Epidermal melanocyte (primary cell): ENCODE results near the gene MATR3.
A peak's percentile ranks its signal among the peaks of the same experiment; 100 is the strongest.
"Not testable (repeated sequence)": the region's sequence is repeated elsewhere in the genome, so short reads cannot be mapped to it uniquely, and the experiment has no call there.

Experiments
- DNase-seq: peaks from one replicate; pipeline ENCODE4 v3.0.0; 2011; ENCODE audit warnings: low spot score; ENCODE audit not compliant: insufficient read length

The MATR3 gene

DNA sequence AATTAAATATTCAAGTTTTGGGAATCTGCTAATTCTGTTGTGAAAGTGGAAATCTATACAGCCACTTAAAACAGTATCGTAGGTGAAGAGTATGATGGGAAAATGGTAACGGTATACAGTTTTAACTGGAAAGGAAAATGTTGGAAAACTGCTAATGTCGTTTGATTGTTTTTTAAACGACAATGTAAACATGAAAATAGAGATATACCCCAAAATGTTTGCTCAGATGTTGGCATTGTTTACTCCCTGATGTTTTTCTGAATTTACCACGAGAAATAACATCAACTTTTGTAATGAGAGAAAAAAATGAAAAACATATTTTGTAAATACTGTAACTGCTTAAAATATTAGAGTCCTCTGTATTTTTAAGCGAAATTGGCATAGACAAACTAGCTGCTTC lies 2.7 kb downstream of the MATR3 start:
- DNase-seq: no peak

DNA sequence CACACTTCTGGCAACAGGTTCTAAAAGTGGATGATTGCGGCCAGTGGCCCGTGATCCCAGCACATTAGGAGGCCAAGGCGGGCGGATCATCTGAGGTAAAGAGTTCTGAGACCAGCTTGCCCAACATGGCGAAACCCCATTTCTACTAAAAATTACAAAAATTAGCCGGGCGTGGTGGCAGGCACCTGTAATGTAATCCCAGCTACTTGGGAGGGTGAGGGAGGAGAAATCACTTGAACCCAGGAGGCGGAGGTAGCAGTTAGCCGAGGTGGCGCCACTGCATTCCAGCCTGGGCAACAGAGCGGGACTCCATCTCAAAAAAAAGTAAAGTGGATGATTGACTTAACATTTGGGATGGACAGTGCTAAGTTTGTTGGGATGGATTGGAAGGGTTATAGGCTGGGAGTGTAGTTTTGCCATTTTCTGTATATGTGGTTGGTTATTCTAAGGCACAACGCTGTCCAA lies 3.4 kb downstream of the MATR3 start:
- DNase-seq: no peak

- DNase-seq: no peak
Observed at GRCh38 chr5:139297439-139298133, 4.0 kb downstream of the MATR3 start.

DNA sequence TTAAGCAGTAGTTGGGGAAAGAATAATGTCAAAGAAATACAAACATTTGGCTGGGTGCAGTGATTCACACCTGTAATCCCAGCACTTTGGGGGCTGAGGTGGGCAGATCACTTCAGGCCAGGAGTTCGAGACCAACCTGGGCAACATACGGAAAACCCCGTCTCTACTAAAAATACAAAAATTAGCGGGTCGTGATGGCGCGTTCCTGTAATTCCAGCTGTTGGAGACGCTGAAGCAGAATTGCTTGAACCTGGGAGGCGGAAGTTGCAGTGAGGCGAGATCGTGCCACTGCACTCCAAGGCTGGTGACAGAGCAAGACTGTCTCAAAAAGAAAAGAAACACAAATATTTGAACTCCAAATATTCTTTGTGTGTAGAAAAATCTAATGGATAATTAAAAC lies 4.7 kb downstream of the MATR3 start:
- no peak for DNase-seq

GRCh38 chr5:139299486-139299885 lies 5.9 kb downstream of the MATR3 start:
- no peak for DNase-seq

DNA sequence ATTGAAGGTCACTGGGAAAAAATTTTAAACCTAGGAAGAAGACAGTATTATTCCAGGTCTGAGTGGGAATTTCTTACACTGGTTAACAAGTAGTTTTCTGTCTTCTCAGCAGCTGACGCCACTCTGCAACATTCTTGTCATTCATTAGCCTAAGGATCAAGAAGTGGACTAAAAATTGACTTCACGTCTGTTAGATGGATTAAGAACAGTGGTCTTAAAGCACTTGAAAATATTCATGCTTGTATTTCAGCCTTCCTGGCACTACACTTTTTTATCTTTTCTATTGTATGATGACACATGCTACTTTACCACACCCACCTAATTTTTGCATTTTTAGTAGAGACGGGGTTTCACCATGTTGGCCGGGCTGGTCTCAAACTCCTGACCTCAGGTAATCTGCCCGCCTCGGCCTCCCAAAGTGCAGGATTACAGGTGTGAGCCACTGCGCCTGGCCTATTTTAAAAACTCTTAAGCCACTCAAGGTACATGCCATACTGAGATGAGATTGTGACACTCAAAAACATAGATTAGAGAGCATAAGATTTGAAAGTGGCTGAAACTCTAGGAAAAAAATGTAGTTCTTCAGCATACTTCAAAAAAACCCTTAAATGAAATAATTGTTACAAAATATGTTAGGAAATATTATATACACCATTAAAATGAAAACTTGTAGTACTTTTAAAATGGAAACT lies 8.4 kb downstream of the MATR3 start:
- DNase-seq: no peak

DNA sequence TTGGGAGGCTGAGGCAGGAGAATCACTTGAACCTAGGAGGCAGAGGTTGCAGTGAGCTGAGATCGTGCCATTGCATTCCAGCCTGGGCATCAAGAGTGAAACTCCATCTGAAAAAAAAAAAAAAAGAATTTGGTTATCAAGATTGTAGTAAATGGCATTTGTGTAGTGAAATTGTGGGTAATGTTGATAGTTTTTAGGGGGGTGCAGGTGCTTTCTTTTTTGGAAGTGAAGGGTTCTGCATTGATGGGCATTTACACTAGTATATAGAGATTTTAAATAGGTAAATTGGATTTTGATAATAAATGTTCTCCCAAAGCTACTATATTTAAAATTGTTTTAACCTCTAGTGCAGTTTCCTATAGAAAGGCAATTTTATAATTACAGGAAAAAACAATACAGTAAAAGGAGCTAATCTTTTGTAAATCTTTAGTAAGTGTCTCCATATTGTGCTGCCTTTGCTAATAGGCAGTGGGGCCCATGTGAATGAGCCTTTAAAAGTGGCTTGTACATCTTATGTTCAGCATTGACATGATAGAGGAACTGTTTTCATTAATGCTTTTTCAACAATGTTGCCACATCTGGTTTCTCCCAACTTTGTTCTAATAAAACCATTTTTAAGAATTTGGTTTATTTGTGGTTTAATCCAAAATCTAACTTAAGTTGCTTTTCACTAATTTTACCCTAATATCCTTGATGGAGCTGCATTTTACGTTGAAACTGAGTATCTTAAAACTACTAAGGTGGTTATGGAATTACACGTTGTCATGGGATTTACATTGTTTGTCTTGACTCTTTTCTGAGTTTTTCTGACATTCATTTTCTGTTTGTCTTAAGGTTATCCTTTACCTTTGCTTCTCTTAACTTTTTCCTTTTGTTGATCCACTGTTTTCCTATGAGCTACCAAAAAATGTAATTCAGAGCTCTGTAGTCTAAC lies 11.1 kb downstream of the MATR3 start:
- no peak for DNase-seq

- DNase-seq: no peak
Observed at GRCh38 chr5:139306197-139306596, 12.7 kb downstream of the MATR3 start.

- no peak for DNase-seq
Observed at GRCh38 chr5:139306628-139307379, 13.3 kb downstream of the MATR3 start.

DNA sequence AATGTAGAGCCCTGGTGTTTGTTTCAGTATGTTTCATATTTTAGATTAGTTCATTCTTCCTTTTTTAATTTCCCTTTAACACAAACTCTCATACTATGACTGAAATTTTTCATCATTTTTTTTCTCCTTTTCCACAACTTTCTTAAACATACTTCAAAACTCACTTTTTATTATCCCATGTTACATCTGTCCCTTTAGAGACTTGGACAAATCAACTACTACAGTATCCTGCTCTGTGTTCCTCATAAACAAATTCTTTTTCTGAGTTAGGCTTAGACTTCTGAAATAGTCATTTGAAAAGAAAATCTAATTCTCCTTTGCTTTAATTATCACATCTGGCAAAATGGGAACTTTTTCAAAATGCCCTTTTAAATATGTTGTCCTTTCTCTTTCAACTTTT lies 15.3 kb downstream of the MATR3 start:
- no peak for DNase-seq

DNA sequence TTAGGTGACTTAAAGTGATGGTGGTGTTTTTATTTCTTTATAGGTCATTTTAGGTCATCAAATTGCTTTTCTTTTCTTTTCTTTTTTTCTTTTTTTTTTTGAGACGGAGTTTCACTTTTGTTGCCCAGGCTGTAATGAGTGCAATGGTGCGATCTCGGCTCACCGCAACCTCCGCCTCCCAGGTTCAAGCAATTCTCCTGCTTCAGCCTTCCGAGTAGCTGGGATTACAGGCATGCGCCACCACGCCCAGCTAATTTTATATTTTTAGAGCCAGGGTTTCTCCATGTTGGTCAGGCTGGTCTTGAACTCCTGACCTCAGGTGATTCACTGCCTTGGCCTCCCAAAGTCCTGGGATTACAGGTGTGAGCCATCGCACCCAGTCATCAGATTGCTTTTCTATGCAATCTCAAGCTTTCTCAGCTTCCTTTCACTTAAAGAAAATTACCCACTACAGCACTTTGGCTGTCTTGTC lies 17.2 kb downstream of the MATR3 start:
- not testable (repeated sequence) for DNase-seq

DNA sequence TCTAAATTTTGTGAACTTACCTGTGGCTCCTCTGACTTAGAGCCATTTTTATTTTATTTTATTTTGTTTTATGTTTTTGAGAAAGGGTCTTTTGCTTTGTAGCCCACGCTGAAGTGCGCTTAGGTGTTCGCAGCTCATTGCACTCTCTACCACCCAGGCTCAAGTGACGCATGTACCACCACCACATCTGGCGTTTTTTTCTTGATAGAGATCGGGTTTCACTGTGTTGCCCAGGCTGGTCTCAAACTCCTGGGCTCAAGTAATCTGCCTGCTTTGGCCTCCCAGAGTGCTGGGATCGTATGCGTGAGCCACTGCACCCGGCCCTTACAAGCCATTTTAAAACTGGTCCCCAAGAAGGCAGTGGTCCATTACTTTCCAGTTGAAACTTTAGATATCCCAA lies 18.5 kb downstream of the MATR3 start:
- DNase-seq: no peak

DNA sequence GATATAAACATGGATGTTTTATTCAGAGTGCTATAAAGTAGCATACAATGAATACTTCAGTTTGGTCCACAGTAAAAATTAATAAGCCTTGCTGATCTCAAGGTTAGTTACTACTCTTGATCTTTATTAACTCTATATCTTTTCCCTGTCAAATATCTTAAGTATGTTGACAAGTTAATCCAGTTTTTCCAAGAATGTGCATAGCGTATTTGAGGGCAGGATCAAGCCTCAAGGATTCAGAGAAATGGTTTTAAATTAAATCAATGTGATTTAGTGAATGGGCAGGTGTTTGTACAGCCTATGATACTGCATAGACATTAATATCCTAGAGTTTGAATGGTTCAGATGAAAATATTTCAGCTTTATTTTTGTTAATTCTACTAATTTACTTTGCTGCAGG lies 20.7 kb downstream of the MATR3 start:
- no peak for DNase-seq

DNA sequence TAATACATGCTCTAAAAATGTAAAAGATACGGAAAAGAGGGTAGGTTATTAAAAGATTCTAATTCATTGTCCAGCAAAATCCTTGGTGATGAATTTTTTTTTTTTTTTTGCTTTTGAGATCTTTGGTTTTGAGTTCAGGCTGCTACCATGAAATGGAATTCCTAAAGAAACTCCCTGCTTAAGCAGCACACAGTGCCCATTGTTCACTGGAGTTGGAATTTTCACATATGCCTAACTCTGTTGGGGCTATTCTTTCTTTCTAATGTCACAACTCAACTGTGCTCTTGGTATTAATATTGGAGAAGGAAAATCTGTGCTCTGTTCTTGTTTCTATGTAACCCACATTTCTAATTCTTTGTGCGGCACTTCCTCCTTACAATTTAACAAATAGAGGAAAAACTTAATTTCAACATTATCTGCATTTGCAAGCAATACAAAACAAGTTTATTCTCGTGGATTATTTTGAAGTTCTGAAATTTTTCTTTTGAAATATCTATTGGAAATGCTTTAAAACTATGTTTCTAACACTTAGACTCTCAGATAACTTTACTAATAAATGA lies 21.6 kb downstream of the MATR3 start:
- peak; percentile 21 for DNase-seq

- DNase-seq: no peak
Observed at GRCh38 chr5:139335811-139336210, 42.3 kb downstream of the MATR3 start.

DNA sequence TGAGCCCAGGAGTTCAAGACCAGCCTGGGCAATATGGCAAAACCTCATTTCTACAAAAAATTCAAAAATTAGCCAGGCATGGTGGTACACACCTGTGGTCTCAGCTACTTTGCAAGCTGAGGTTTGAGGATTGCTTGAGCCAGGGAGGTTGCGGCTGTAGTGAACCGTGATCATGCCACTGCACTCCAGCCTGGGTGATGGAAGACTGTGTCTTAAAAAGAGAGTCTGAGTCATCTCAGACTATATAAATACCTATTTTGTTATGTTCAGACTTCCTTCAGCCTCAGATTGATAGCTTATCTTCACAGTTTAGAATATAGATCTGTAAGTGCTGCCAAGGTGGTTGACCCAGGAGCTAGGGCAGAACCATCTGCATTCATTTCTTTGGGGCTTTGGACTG lies 46.5 kb downstream of the MATR3 start:
- no peak for DNase-seq

- DNase-seq: no peak
Observed at GRCh38 chr5:139341187-139341688, 47.7 kb downstream of the MATR3 start.

GRCh38 chr5:139341689-139342422 lies 48.3 kb downstream of the MATR3 start, which contains the start of gene PAIP2:
PAIP2 (plus strand) TSS chr5:139341854; CDS start chr5:139363785, 21,931 bp downstream.
- DNase-seq: peak; percentile 82

- no peak for DNase-seq
Observed at GRCh38 chr5:139342423-139342723, 48.8 kb downstream of the MATR3 start.

- DNase-seq: no peak
Observed at GRCh38 chr5:139343476-139343875, 49.9 kb downstream of the MATR3 start.
